GM18861 (cell line): ENCODE results near the gene DMKN.

Experiments used
- ATAC-seq: cut with Tn5 transposase; IDR thresholded peaks from one replicate; pipeline ENCODE4 v1.9.1; 2021; ENCODE audit not compliant: unreplicated experiment

DMKN gene

GRCh38 chr19:35513628-35514281, at the start of gene DMKN:
DMKN (minus strand) TSS chr19:35513649; CDS start chr19:35513475, 174 bp downstream.
- no peak for ATAC-seq

- no peak for ATAC-seq
These were observed 49.3 kb upstream of the DMKN start for GRCh38 chr19:35562776-35563175.

GRCh38 chr19:35562336-35562735, 48.9 kb upstream of the DMKN start:
- ATAC-seq = no peak

- ATAC-seq = no peak
These were observed 48.0 kb upstream of the DMKN start for GRCh38 chr19:35561436-35561835.

- ATAC-seq = no peak
These were observed 47.2 kb upstream of the DMKN start for GRCh38 chr19:35560677-35561076.

GRCh38 chr19:35560271-35560670, 46.8 kb upstream of the DMKN start:
- ATAC-seq = no peak

GRCh38 chr19:35559781-35560180, 46.3 kb upstream of the DMKN start:
- no peak for ATAC-seq

GRCh38 chr19:35559281-35559659, 45.8 kb upstream of the DMKN start:
- no peak for ATAC-seq

- ATAC-seq = no peak
These were observed 45.2 kb upstream of the DMKN start for GRCh38 chr19:35558400-35559280.

GRCh38 chr19:35557539-35558399, 44.3 kb upstream of the DMKN start:
- no peak for ATAC-seq

- no peak for ATAC-seq
These were observed 43.5 kb upstream of the DMKN start for GRCh38 chr19:35556846-35557538.

GRCh38 chr19:35556025-35556590, 42.7 kb upstream of the DMKN start:
- ATAC-seq = no peak

GRCh38 chr19:35555301-35556005, 42.0 kb upstream of the DMKN start:
- no peak for ATAC-seq

- ATAC-seq = no peak
These were observed 40.6 kb upstream of the DMKN start for GRCh38 chr19:35554076-35554475.

GRCh38 chr19:35553385-35554000, 40.0 kb upstream of the DMKN start:
- no peak for ATAC-seq

- ATAC-seq = no peak
These were observed 39.3 kb upstream of the DMKN start for GRCh38 chr19:35552534-35553384.

- no peak for ATAC-seq
These were observed 37.8 kb upstream of the DMKN start for GRCh38 chr19:35551091-35551810.
